HEK293 (cell line): ENCODE measurements around the gene UACA.

Experiments used
- CTCF ChIA-PET: fragments of 350-600 bp; formaldehyde crosslinking; extraction: SDS; loops from one replicate; lab custom pipeline; 2021; ENCODE audit warnings: antibody characterized with exemption; lab: Yijun Ruan, JAX
- POLR2A ChIA-PET: fragments of 300-600 bp; formaldehyde crosslinking; extraction: SDS; loops from one replicate; lab custom pipeline; 2020; ENCODE audit warnings: antibody characterized with exemption, inconsistent platforms; lab: Yijun Ruan, JAX
- H3K27ac ChIP-seq: fragments of 200-500 bp; sonication (Bioruptor generic); 2 replicates; pipeline ENCODE4 v1.5.1; 2014; ENCODE audit warnings: low read depth, low read length, control low read depth, inconsistent platforms; ENCODE audit errors: extremely low read depth
- H3K36me3 ChIP-seq, 2 experiments: fragments of 200-500 bp in 1 of 2; sonication (Bioruptor generic) in 1 of 2; 1 replicate in 1 of 2; 2 replicates in 1 of 2; pipeline ENCODE4 v1.5.1; 2014 to 2017; ENCODE audit warnings: inconsistent platforms in 2 of 2, low read length in 2 of 2; ENCODE audit not compliant: control insufficient read depth in 2 of 2, insufficient read depth in 1 of 2
- H3K4me1 ChIP-seq: fragments of 200-500 bp; sonication (Bioruptor generic); 2 replicates; pipeline ENCODE4 v1.5.1; 2014; ENCODE audit warnings: mild to moderate bottlenecking, low read length, inconsistent platforms; ENCODE audit not compliant: control insufficient read depth, insufficient read depth
- H3K4me3 ChIP-seq: 2 replicates; pipeline ENCODE4 v1.5.1; 2011; ENCODE audit warnings: low read depth, mild to moderate bottlenecking, control low read depth, low read length, moderate library complexity
- H3K9me3 ChIP-seq: fragments of 200-500 bp; sonication (Bioruptor generic); 2 replicates; pipeline ENCODE4 v1.5.1; 2014; ENCODE audit warnings: low read depth, low read length, inconsistent platforms; ENCODE audit not compliant: control insufficient read depth, insufficient read depth
- CTCF ChIP-seq: fragments of 450-650 bp; formaldehyde crosslinking; IDR thresholded peaks from 2 replicates; pipeline ENCODE4 v1.5.1; 2016; ENCODE audit warnings: missing biosample characterization, missing genetic modification characterization
- HOXA7 ChIP-seq: sonication (generic); formaldehyde crosslinking; IDR thresholded peaks from 2 replicates; pipeline ENCODE4 v1.8.1; 2022; ENCODE audit warnings: missing genetic modification reagents, borderline replicate concordance
- INSM2 ChIP-seq: fragments of 450-650 bp; formaldehyde crosslinking; IDR thresholded peaks from 2 replicates; pipeline ENCODE4 v1.5.1; 2016; ENCODE audit warnings: missing biosample characterization, missing genetic modification characterization
- KLF8 ChIP-seq: fragments of 450-650 bp; formaldehyde crosslinking; IDR thresholded peaks from 2 replicates; pipeline ENCODE4 v1.5.1; 2016; ENCODE audit warnings: missing biosample characterization, missing genetic modification characterization
- REPIN1 ChIP-seq: fragments of 450-650 bp; formaldehyde crosslinking; IDR thresholded peaks from 2 replicates; pipeline ENCODE4 v1.5.1; 2017; ENCODE audit warnings: missing biosample characterization, missing genetic modification characterization, low read depth
- SCRT2 ChIP-seq: fragments of 450-650 bp; formaldehyde crosslinking; IDR thresholded peaks from 2 replicates; pipeline ENCODE4 v1.5.1; 2016; ENCODE audit warnings: missing biosample characterization, missing genetic modification characterization
- SETDB1 ChIP-seq: IDR thresholded peaks from one replicate; pipeline ENCODE4 v1.6.1; 2017; ENCODE audit warnings: mild to moderate bottlenecking, low read length, moderate library complexity, mixed read lengths; ENCODE audit not compliant: insufficient read length
- YY2 ChIP-seq: fragments of 450-650 bp; formaldehyde crosslinking; IDR thresholded peaks from 2 replicates; pipeline ENCODE4 v1.5.1; 2016; ENCODE audit warnings: missing biosample characterization, missing genetic modification characterization
- ZBTB6 ChIP-seq: fragments of 450-650 bp; formaldehyde crosslinking; IDR thresholded peaks from 2 replicates; pipeline ENCODE4 v1.5.1; 2017; ENCODE audit warnings: missing biosample characterization, missing genetic modification characterization
- ZFP37 ChIP-seq: fragments of 450-650 bp; formaldehyde crosslinking; IDR thresholded peaks from 2 replicates; pipeline ENCODE4 v1.5.1; 2016; ENCODE audit warnings: missing biosample characterization, missing genetic modification characterization
- ZNF10 ChIP-seq: fragments of 450-650 bp; formaldehyde crosslinking; IDR thresholded peaks from 2 replicates; pipeline ENCODE4 v1.5.1; 2017; ENCODE audit warnings: missing biosample characterization, missing genetic modification characterization
- ZNF146 ChIP-seq: fragments of 450-650 bp; formaldehyde crosslinking; IDR thresholded peaks from 2 replicates; pipeline ENCODE4 v1.5.1; 2016; ENCODE audit warnings: missing biosample characterization, missing genetic modification characterization
- ZNF302 ChIP-seq: fragments of 450-650 bp; formaldehyde crosslinking; IDR thresholded peaks from 2 replicates; pipeline ENCODE4 v1.5.1; 2016; ENCODE audit warnings: missing biosample characterization, missing genetic modification characterization, low read depth
- ZNF341 ChIP-seq: fragments of 450-650 bp; formaldehyde crosslinking; IDR thresholded peaks from 2 replicates; pipeline ENCODE4; 2016; ENCODE audit warnings: low read depth, missing biosample characterization, missing genetic modification characterization
- ZNF350 ChIP-seq: fragments of 450-650 bp; formaldehyde crosslinking; IDR thresholded peaks from 2 replicates; pipeline ENCODE4 v1.5.0; 2017; ENCODE audit warnings: missing biosample characterization, mild to moderate bottlenecking, missing genetic modification characterization
- ZNF366 ChIP-seq: fragments of 450-650 bp; formaldehyde crosslinking; conservative IDR thresholded peaks from 2 replicates; pipeline ENCODE4 v1.5.1; 2016; ENCODE audit warnings: missing biosample characterization, missing genetic modification characterization
- ZNF433 ChIP-seq: fragments of 450-650 bp; formaldehyde crosslinking; IDR thresholded peaks from 2 replicates; pipeline ENCODE4 v1.5.1; 2016; ENCODE audit warnings: missing biosample characterization, missing genetic modification characterization, low read depth
- ZNF48 ChIP-seq: fragments of 450-650 bp; formaldehyde crosslinking; IDR thresholded peaks from 2 replicates; pipeline ENCODE4 v1.5.1; 2016; ENCODE audit warnings: missing biosample characterization, missing genetic modification characterization
- ZNF596 ChIP-seq: fragments of 450-650 bp; IDR thresholded peaks from 2 replicates; pipeline ENCODE4 v1.5.0; 2018; ENCODE audit warnings: missing biosample characterization, mild to moderate bottlenecking, missing genetic modification characterization, moderate library complexity
- ZNF747 ChIP-seq: fragments of 450-650 bp; formaldehyde crosslinking; IDR thresholded peaks from 2 replicates; pipeline ENCODE4 v1.5.1; 2016; ENCODE audit warnings: missing biosample characterization, missing genetic modification characterization
- ZNF830 ChIP-seq: fragments of 450-650 bp; IDR thresholded peaks from 2 replicates; pipeline ENCODE4 v1.5.0; 2018; ENCODE audit warnings: missing biosample characterization, missing genetic modification characterization, low read depth, mild to moderate bottlenecking, moderate library complexity
- ZSCAN4 ChIP-seq: fragments of 450-650 bp; formaldehyde crosslinking; IDR thresholded peaks from 2 replicates; pipeline ENCODE4 v1.5.1; 2017; ENCODE audit warnings: missing biosample characterization, missing genetic modification characterization
- TF ChIP-seq, protein P1 (sequence below): fragments of 450-650 bp; formaldehyde crosslinking; IDR thresholded peaks from 2 replicates; pipeline ENCODE4 v1.5.1; 2016; ENCODE audit warnings: missing biosample characterization, missing genetic modification characterization
- TF ChIP-seq, protein P2 (sequence below): fragments of 450-650 bp; formaldehyde crosslinking; IDR thresholded peaks from 2 replicates; pipeline ENCODE4 v1.5.1; 2016; ENCODE audit warnings: missing biosample characterization, missing genetic modification characterization
- TF ChIP-seq, protein P3 (sequence below): fragments of 450-650 bp; formaldehyde crosslinking; IDR thresholded peaks from 2 replicates; pipeline ENCODE4 v1.5.1; 2016; ENCODE audit warnings: missing biosample characterization, missing genetic modification characterization

Gene UACA

DNA sequence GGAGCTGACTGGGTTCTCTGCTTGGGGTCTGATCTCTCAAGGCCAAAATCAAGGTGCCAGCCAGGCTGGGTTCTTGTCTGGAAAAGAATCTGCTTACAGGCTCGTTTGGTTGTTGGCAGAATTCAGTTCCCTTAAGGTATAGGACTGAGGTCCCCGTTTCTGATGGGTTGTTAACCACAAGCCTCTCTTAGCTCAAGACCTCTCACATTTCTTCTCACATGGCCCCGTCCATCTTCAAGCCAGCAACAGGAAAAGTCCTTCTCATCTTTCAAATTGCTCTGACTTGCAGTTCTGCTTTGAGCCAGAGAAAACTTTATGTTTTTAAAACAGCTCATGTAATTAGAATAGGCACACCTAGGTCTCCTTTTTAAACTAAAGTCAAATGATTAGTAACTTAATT lies 20.4 kb downstream of the UACA start (continued):
- TF ChIP-seq INSM2 (tag by site-specific recombination), result no peak
- no peak for TF ChIP-seq ZNF302 (tag by site-specific recombination)
- TF ChIP-seq, protein P1, sequence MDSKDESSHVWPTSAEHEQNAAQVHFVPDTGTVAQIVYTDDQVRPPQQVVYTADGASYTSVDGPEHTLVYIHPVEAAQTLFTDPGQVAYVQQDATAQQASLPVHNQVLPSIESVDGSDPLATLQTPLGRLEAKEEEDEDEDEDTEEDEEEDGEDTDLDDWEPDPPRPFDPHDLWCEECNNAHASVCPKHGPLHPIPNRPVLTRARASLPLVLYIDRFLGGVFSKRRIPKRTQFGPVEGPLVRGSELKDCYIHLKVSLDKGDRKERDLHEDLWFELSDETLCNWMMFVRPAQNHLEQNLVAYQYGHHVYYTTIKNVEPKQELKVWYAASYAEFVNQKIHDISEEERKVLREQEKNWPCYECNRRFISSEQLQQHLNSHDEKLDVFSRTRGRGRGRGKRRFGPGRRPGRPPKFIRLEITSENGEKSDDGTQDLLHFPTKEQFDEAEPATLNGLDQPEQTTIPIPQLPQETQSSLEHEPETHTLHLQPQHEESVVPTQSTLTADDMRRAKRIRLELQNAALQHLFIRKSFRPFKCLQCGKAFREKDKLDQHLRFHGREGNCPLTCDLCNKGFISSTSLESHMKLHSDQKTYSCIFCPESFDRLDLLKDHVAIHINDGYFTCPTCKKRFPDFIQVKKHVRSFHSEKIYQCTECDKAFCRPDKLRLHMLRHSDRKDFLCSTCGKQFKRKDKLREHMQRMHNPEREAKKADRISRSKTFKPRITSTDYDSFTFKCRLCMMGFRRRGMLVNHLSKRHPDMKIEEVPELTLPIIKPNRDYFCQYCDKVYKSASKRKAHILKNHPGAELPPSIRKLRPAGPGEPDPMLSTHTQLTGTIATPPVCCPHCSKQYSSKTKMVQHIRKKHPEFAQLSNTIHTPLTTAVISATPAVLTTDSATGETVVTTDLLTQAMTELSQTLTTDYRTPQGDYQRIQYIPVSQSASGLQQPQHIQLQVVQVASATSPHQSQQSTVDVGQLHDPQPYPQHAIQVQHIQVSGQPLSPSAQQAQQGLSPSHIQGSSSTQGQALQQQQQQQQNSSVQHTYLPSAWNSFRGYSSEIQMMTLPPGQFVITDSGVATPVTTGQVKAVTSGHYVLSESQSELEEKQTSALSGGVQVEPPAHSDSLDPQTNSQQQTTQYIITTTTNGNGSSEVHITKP (tag by site-specific recombination), result peak; percentile 76
- TF ChIP-seq ZNF10 (tag by site-specific recombination), result no peak
- no peak for TF ChIP-seq ZNF433 (tag by site-specific recombination)
- no peak for TF ChIP-seq ZNF596 (tag by site-specific recombination)
- peak; percentile 81 for TF ChIP-seq SCRT2 (tag by site-specific recombination)
- TF ChIP-seq, all 188 proteins: peak for 7

GRCh38 chr15:70741677-70742293 lies 21.6 kb downstream of the UACA start:
- H3K4me1 ChIP-seq, result peaks cover 34% of the 10 kb centered on the region
- POLR2A ChIA-PET, result no interaction called here
- CTCF ChIA-PET, result interaction anchor here (1.6 to 3.5 kb wide), 2 partner anchors 17 to 156 kb away, joined by 6 to 26 read pairs; no protein-coding TSS in a partner anchor
- no peak overlapping the region for H3K27ac ChIP-seq
- no peaks in the 10 kb centered on the region for H3K9me3 ChIP-seq
- no peaks in the 10 kb centered on the region; a peak in 1 of 3 replicates for H3K36me3 ChIP-seq
- no peak overlapping the region for H3K4me3 ChIP-seq
- TF ChIP-seq SETDB1, result no peak
- no peak for TF ChIP-seq REPIN1 (tag by site-specific recombination)
- TF ChIP-seq ZNF341, result no peak
- TF ChIP-seq ZNF350 (tag by site-specific recombination), result no peak
- TF ChIP-seq ZNF830 (tag by site-specific recombination), result no peak
- peak; percentile 51; the same call in 1 of the 2 replicates for TF ChIP-seq KLF8
- TF ChIP-seq ZNF366 (tag by site-specific recombination), result peak; percentile 85
- TF ChIP-seq YY2 (tag by site-specific recombination), result no peak
- TF ChIP-seq ZNF747 (tag by site-specific recombination), result no peak
- TF ChIP-seq ZNF48 (tag by site-specific recombination), result no peak
- TF ChIP-seq CTCF (tag by site-specific recombination), result no peak
- TF ChIP-seq, protein P2, sequence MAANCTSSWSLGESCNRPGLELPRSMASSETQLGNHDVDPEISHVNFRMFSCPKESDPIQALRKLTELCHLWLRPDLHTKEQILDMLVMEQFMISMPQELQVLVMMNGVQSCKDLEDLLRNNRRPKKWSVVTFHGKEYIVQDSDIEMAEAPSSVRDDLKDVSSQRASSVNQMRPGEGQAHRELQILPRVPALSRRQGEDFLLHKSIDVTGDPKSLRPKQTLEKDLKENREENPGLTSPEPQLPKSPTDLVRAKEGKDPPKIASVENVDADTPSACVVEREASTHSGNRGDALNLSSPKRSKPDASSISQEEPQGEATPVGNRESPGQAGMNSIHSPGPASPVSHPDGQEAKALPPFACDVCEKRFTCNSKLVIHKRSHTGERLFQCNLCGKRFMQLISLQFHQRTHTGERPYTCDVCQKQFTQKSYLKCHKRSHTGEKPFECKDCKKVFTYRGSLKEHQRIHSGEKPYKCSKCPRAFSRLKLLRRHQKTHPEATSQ, result no peak
- no peak for TF ChIP-seq ZFP37 (tag by site-specific recombination)
- TF ChIP-seq ZNF146 (tag by site-specific recombination), result no peak
- no peak for TF ChIP-seq HOXA7 (CRISPR knock-in tag)
- no peak for TF ChIP-seq ZBTB6 (tag by site-specific recombination)
- TF ChIP-seq, protein P3, sequence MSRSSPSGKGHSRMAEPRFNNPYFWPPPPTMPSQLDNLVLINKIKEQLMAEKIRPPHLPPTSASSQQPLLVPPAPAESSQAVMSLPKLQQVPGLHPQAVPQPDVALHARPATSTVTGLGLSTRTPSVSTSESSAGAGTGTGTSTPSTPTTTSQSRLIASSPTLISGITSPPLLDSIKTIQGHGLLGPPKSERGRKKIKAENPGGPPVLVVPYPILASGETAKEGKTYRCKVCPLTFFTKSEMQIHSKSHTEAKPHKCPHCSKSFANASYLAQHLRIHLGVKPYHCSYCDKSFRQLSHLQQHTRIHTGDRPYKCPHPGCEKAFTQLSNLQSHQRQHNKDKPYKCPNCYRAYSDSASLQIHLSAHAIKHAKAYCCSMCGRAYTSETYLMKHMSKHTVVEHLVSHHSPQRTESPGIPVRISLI (tag by site-specific recombination), result 0 out of 2 replicates have a peak, but pooled peaks have one; percentile 64
- TF ChIP-seq ZSCAN4 (tag by site-specific recombination), result no peak
